HG03060 (cell line): Measurements from ENCODE around the gene RHBDL3.
"Not testable (repeated sequence)": the region's sequence is repeated elsewhere in the genome, so short reads cannot be mapped to it uniquely, and the experiment has no call there.

Source experiments
- ATAC-seq: cut with Tn5 transposase; IDR thresholded peaks from one replicate; pipeline ENCODE4 v1.9.1; 2021; ENCODE audit warnings: low read depth, moderate number of reproducible peaks; ENCODE audit not compliant: unreplicated experiment

RHBDL3 gene, protein sequence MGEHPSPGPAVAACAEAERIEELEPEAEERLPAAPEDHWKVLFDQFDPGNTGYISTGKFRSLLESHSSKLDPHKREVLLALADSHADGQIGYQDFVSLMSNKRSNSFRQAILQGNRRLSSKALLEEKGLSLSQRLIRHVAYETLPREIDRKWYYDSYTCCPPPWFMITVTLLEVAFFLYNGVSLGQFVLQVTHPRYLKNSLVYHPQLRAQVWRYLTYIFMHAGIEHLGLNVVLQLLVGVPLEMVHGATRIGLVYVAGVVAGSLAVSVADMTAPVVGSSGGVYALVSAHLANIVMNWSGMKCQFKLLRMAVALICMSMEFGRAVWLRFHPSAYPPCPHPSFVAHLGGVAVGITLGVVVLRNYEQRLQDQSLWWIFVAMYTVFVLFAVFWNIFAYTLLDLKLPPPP

DNA sequence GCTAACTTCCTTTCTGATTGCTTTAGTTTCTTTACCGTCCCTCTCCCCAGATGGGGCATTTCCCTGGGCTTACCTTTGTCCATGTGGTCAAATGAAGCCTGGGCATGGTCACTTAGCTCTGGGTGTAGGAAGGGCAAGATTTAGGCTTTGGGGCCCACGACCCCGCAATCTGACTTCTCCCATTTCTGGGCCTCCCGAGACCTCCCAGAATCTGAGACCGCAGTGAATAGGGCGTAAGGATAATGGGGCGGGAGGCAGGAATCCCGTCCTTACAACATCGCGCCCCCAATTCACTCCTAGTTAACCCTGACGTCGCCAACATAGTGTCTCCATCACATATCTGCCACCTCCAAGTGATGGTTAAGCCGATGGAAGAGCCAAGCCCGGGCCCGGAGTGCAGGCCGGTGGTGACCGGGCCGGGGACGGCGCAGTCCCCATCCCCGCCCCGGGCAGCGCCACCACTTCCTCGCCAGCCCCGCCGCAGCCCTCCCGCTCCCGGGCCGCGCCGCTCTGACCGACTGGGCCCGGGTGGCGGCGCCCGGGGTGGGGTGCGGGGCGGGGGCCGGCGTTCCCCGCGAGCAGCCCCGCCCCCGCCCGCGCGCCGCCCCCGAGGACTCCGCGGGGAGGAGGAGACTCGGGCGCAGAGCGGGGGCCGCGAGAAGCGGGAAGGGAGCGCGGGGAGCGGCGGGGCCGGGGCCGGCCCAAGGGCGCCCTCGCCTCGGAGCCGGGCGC, at the start of gene RHBDL3:
Gene RHBDL3 (plus strand): TSS at position 641 of the 732 bp plus-strand sequence. CDS start 358 bp downstream, outside the sequence.
- ATAC-seq = no peak

DNA sequence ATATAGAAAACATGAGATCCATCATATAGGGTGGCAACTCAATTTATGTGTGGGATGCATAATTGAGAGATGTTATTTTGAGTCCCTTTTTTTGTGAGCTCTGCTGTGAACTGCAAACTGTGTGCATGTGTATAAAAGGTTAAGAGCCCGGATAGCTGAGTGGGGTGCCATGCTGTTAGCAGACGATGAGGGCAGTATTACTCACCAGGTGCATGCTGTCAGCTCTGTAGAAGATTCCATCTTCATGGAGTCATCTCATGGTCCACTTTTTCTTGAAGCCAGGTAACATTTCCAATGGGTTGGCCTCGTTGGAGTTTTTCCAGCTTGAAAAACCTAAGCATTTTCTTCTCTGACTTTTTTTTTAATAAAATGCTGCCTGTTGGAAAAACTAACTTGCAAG, 43.0 kb upstream of the RHBDL3 start:
- ATAC-seq = no peak

DNA sequence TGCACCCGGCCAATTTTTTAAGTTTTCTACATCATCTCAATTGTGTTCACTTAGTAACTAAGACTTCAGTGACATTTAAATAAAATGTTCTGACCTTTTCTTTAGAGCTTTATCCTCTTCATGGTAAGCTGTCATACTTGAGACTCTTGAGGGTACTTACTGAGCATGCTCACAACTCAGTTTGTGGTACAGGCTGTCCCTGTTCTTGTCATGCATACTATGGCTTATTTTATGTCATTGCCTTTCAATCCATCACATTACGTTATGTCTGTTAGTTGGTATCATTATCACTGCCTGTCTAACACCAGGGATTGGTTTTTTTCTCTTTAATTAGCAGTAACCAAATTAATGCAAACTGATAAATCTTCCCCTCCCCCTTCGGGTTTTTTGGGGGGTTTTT, 41.9 kb upstream of the RHBDL3 start:
- ATAC-seq = no peak

DNA sequence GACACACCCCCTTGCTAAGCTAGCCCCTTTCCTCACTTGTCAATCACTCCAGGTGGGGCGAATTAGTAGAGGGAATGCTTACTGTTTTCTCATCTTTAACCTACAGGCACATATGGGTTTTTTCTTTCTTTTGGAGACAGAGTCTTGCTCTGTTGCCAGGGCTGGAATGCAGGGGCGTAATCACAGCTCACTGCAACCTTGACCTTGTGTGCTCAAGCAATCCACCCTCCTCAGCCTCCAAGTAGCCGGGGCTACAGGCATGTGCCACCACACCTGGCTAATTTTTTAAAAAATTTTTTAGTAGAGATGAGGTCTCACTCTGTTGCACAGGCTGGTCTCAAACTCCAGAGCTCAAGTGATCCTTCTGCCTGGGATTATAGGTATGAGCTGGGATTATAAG, 38.7 kb upstream of the RHBDL3 start:
- ATAC-seq = no peak

DNA sequence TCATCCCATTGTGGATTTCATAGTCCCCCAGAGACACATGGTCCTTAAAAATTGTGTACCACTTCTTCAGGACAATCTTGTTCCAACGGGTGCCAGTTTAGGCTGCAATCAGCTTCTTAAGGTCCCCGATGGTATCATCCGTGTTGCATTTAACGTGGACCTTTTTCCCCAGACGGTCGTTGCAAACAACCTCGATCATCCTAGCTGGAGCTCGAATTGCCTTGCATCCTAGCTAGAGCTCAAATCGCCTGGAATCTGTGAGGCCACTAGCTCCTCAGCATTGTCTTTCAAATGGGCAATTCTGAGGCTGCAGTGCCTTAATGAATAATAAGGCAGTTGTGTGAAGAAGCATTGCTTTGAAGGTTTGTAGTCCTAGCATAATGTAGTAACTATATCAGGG, 37.7 kb upstream of the RHBDL3 start:
- ATAC-seq = no peak

DNA sequence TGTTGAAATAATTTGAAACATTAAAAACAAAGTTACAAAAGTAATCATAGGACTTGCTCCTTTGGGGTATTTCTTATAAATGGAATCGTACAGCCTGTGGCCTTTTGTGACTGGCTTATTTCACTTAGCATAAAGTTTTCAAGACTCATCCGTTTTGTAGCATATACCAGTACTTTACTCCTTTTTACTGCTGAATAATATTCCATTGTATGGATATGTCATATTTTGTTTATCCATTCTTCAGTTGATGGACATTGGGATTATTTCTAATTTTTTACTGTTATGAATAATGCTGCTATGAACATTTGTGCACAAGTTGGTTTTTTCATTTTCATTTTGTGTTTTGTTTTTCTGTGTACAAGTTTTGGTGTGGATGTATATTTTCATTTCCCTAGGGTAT, 30.0 kb upstream of the RHBDL3 start:
- no peak for ATAC-seq

DNA sequence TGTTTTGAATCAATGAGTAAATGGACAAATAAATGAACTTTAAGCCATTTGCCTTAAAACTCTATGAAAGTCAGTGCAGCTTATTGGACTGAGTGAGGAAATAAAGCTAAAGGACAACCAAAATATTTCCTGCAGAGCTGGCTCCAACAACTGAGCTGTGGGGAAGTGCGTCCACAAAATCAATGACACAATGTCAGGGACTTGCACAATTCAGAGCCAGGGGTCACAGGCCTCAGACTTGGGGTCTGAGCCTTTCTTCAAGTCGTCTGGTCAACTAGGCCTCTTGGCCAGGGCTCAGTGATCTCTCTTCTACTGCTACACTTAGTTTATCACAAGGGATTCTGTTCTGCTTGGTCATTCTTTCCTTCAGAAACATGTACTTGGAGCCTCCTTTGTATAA, 26.2 kb upstream of the RHBDL3 start:
- ATAC-seq = no peak

DNA sequence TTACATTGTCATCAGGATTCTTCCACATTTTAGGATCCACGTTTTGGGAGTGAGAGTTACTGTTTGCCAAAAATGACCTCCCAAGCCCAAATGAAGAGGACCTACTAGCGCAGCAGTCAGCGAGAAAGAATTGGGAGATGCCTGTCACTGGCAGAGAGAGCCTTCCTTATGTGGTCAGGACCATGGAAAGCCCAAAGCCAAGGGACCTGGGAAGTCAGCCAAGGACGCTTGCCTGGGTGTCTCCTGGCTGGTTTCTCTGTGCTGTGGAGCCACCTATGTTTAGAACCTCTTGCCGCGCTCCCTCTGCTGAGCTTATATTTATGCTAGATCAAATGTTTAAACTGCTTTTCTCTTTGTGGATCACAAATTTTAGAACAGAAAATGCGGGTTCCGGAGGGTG, 24.9 kb upstream of the RHBDL3 start:
- no peak for ATAC-seq

DNA sequence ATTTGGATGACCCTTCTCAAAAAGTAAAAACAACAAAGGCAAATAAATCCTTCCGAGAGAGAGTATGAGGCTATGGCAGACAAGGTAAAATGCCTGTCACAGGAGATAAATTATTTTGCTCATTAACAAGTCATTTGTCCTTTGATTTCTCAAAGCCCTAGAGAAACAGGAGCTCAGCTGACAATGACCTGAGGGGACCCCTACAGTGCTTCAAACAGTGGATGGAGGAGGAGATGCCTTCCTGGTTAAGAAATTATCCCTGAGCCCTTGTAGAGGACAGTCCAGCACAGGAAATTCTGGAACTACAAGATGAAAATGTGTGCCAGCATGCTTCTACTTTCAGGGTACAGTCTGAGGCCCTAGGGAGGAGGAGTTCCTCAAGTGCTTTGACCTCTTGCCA, 24.0 kb upstream of the RHBDL3 start:
- ATAC-seq = no peak

DNA sequence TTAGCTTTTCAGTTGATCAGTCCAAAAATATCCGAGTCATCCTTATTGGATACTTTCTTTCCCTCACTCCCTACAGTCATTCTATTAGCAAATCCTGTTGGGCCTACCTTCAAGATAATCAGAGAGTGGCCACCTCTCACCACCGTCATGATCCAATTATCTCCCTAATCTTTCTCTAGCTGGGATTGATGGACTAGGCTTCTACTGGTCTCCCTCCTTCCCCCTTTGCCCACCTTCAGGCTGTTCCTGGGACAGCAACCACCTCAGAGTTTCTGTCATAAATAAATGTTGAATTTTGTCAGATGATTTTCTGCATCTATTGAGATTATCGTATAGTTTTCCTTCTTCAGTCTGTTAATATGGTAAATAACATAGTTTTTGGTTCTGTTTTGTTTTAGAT, 16.2 kb upstream of the RHBDL3 start:
- no peak for ATAC-seq

DNA sequence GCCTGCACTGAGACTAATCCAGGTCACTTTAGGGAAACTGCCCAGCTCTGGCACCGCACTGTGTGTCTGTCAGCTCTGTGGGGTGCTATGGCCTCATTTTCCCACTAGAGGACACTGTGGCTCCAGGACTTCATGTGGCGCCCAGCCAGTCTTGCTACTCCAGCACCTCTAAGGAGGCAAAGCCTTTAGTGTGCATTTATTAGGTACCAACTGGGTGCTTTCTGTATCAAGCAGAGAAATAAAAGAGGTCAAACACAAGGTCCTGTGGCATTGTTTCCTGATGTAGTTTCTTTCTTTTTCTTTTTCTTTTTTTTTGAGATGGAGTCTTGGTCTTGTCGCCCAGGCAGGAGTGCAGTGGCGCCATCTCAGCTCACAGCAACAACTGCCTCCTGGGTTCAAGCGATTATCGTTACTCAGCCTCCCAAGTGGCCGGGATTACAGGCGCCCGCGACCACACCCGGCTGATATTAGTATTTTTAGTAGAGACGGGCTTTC, 12.5 kb upstream of the RHBDL3 start:
- ATAC-seq = no peak

DNA sequence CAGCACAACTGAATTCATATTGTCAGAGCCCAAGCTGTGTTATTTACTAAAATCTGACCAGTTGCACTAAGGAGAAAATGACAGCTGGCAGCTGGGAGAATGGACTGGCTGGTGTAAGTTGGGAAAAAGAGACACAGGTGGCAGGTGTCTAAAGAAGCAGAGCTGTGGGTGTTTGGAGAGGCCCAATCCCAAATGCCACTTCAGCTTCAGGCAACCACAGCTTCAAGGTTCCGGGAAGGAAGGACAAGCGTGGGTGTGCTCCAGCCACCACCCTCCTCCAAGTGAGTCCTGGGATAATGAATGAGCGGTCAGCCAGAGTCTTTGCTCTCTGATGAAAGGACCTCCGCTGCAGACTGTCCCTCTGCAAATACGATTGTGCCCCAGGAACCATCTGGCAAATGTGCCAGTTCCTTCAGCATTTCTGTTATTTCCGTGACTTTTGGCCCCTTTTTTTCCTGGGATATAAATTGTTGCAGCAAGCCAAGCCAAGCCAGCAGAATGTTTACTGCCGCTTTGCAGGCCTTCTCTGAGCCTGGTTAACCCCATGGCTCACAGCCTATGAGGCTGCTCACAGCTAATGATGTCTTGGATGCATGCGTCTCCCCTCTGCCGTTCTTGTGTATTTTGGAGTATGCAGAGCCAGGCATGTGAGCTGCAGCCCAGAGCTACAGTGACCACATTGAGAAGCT, 9.5 kb upstream of the RHBDL3 start:
- no peak for ATAC-seq

DNA sequence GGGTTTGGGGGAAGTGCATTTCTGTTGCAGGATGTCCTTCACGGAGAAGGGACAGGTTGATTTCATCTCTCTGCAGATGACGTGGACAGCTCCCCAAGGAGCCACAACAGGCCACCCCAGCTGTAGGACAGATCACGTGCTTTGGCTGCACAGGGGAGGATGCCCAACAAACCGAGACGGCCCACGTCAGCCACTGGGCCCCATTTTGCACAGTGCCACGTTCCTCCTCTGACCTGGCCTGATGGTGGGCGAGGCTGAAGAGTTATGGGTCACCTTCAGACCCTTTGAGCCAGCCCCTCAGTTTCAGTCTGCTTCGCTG, 9.0 kb upstream of the RHBDL3 start:
- ATAC-seq = no peak

DNA sequence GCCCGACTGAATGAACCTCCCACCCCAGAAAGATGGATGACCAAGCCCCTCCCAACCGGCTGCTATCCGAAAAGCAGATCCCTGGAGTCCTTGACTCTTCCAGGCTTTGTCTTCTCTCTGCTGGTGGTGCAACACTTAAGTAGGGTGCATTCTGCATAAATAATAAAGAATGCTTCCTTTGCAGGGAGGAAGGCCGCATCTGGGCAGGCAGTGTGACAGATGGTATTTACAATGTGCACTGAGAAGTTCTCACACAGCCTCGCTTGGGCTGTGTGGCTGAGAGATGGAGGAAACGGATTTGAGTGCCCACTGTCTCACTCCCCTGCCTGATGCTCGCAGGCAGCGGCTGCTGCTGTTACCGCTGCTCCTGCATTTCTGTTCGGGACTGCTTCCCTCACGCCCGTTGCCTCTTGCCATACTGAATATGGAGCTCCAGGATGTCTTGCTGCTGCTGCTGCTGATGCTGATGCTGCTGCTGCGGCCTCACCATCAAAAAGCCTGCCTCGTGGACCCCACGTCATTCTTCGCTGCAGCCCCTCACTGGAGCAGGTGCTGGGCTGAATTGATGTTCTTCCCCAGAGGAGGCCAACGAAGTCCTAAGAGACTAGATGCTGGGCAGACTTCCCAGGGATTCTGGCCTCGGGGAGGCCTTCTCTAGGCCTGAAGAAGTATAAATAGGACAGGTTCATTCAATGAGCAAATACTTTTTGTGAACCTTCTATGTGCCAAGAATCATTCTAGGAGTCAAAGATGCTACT, 7.1 kb upstream of the RHBDL3 start:
- no peak for ATAC-seq

DNA sequence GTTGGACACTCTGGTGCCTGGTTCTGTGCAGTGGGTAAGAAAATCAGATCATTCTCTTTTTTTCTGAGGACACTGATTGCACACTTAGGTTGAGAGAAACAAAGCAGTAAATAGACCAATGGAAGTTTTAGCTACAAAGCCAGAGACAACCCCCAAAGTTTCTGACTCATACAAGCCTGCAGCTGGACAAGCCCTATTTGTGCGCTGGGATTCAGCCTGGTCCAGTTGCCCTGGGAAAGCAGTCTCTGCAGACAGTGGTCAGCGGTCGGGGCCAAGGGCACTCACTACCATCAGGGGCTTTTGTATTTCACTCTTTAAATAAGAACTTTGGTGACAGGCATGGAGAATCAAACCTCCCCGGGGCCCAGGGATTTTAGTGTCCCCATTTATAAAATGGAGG, 6.0 kb upstream of the RHBDL3 start:
- no peak for ATAC-seq

DNA sequence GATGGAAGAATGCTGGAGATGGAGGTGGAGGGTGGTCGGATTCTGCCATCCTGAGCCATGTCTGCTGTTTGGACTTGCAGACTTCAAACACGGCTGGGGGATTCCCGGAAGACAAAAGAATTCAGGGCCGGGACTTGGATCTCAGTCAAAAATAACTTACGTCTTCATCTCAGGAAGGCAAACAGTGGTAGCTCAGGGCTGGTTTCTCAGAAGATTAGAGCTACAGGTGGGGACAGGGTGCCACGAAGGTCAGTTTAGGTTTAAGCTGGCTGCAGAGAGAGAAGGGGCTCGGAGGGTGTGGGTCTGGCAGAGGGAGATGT, 4.3 kb upstream of the RHBDL3 start:
- ATAC-seq = no peak

DNA sequence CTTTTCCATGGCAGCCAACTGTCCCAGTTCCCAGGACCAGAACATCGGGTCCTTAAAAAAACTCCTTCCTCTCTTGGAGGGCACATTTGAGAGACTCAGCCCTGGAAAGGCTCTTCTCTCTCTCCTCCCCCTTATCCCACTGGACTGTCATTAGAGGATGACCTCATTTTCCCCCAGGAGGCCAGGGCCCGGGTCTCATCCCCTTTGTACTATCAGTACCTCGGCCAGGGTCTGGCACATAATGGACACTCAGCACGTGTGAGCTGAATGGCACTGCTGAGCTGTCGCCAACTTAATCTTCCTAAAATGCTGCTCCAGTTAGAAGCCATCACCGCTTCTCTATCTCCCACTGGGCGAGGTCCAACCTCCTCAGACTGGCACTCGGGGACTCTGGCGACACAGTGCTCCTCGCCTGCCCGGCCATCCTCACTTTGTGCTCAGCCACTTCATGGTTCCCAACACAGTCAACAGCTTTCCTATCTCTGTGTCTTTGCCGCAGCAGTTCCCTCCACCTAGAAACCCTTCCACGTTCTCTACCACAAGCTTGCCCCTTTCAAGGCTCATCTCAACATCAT, 3.6 kb upstream of the RHBDL3 start:
- no peak for ATAC-seq

DNA sequence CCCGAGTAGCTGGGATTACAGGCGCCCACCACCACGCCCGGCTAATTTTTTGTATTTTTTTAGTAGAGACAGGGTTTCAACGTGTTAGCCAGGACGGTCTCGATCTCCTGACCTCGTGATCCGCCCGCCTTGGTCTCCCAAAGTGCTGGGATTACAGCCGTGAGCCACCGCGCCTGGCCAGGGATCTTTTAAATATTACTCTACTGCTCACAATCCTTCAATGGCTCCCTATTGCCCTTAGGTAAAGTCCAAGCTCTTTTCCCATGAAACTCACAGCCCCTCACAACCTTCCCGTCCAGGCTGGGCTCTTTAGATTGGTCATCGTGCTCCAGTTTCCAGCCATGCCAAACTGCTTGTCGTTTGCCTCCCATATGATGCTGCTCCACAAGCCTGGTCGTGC, 2.1 kb upstream of the RHBDL3 start:
- ATAC-seq = not testable (repeated sequence)

DNA sequence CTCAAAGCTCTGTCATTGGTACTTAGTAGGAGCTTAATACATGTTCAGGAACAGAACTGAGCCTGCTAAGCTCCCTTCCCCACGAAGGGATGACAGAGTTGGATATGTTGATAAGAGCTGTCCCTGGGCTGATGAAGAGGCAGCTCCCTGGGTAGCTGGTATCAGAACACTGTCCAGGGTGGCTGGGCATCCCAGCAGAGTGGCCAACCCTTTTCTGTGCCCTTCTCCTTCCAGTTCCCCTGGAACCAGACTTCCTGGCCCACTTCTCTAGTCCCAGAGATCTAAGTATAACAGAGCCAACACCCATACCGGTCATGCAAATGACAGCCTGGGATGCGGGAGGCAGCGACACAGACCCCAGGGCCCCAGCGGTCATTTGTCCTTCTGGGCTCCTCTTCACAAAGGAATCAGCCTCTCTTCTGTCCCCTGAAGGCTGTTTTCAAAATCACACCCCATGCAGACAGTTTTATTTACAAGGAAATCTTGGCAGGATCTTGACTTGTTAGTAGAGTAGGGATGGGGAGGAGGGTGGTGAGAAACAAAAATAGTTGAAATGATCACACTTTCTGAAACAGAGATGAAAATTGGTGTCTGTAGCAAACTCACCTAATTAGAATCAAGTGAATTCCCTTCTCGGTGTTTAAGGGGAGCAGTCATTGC, 1.4 kb upstream of the RHBDL3 start:
- no peak for ATAC-seq

DNA sequence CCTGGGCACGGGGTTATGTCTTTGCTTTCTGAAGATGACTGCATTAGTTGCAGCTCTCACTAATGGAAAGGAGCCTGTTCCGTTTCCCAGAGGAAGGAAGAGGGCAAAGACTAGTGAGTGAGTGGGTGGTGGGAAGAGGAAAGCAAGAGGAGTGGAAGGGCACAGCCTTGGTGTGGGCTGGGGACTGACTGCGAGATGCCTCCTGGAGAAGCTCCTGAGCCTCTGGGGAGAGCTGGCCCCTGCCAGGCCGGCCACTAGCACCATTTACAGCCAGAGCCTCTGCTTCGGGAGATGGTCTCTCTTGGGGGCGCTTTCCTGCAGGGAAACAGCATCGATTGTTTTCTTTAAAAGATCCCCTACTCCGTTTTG, 825 bp upstream of the RHBDL3 start:
- no peak for ATAC-seq
